Hematopoietic multipotent progenitor cell treated with erythropoietin and hydrocortisone succinate and interleukin-3 and kit ligand, for 8 days (in vitro differentiated cells): ENCODE results near the gene CREB5.

Experiments used
- DNase-seq: peaks from one replicate; pipeline ENCODE4 v3.0.0-alpha.2; 2015

Gene CREB5

GRCh38 chr7:28654110-28654509 lies 241.8 kb downstream of the CREB5 start:
- no peak for DNase-seq

DNA sequence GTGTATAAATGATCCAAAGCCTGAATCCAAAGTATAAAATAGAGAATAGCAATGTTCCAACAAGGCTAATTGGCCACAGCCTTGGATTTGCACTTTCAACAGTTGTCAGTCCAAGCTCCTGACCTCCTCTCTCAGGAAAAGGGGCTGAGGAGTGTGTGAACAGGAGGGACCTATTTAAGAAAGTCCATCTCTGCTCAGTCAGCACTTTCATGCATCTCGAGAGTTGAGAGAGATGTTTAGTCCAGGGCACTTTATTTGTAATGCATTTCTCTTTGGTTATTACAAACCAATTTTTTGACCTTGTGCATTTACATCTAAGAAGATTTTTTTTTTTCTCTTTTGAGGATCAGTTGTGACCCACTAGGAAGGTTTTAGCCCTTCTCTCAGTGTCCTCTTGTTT lies 244.2 kb downstream of the CREB5 start:
- no peak for DNase-seq

DNA sequence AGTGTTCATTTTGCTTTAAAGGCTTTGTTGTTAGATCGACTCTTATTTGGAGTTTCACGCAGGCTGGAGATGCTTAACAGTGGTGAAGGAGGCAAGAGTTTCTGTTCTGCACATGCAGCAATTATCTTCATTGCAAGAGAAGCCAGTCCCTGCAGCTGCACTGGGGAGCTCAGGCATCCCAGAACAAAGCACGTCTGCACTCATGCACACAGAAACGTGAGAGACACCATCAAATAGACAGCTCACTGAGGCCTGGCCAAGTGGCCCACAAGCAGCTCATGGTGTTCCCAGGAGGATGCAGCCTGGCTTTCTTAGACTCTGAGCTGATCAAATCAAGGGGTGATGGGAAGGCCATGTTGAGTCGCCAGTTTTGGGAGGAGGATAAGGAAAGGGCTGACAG lies 246.1 kb downstream of the CREB5 start:
- no peak for DNase-seq

DNA sequence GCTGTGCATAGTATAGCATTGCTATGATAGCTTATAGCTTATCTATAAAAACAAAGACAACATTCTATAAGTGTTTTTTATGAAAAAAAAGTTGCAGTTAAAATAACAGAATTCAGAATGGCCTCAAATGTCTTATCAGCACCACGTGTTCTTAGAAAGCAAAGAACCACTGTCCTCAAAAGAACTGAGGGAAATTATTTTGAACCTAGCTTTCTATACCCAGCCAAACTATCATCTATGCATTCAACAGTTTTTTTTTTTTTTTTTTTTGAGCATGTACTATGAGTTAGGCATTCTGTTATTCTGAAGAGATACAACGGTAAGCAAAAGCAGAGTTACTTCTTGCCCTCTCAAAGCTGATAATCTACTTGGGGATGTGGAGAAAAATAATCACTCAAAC lies 247.8 kb downstream of the CREB5 start:
- DNase-seq: no peak

DNA sequence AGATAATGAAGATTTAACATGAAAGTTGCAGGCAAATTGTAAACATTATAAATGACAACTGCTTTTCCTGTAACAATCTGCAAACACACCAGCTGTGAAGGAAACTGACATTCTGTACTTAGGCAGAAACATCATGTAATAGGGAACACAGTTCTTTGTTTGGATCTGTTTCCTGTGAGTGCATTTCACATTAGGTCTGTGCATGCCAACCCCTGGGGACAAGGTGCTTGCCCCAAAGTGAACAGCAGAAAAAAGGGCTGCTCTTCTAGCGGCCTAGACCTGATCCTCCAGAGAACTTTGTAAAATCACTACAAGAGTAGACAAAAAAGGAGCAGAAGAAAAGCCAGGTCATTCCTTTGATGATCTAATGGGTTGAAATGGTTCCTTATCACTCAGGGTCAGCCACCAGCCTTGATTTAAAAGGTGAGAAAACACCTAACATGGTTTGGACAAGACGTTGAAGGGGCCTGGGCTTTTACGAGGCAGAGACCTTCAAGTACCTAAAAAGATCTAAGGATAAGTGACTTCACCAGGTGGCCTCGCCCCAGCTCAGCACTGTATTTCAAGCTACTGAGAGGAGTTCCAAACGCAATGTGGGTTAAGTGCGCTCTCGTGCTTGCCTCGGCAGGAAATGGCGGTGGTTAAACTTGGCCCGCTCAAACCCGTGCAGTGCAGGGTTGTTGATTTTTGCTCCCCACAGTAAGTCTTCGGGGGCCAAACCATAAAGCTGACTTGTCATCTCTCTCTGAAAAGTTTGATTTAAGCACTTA lies 249.7 kb downstream of the CREB5 start:
- DNase-seq: no peak

DNA sequence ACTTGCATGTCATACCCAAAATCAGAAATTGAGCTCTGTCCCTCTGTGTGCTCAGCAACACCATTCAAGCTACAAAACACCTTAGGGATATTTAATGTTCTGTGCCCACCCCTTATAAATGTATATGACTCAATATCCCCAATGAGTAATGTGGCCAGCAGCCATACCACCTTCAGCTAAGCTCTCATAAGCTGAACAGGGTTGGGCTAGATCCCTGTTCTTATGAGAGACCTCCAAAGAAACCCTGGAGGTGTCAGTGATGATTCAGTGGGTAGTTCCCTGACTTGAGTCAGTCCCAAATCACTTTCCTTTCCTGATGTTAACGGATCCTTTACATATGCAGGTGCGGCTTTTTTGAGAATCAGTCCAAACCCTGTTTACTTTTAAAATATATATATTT lies 253.8 kb downstream of the CREB5 start:
- no peak for DNase-seq

GRCh38 chr7:28668085-28668484 lies 255.8 kb downstream of the CREB5 start:
- DNase-seq: no peak

DNA sequence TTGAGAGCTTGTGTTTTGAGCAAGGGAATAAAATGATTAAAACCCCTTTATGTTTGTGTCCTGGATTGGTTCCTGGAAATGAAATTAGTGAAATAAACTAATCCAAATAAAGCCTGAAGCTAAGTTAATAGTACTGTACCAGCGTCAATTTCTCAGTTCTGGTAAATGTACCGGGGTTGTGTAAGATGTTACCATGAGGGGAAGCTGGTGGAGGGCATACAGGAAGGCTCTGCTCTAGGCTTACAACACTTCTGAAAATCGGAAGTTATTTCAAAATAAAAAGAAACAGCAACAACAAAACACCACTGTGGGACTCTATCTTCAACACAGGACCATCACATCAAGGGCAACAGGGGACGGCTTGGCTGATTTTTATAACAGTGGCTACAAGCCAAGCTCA lies 257.0 kb downstream of the CREB5 start:
- DNase-seq: no peak

- no peak for DNase-seq
Measured at GRCh38 chr7:28671526-28671925, 259.2 kb downstream of the CREB5 start.

- DNase-seq: no peak
Measured at GRCh38 chr7:28672397-28672797, 260.1 kb downstream of the CREB5 start.

GRCh38 chr7:28674359-28674782 lies 262.1 kb downstream of the CREB5 start:
- no peak for DNase-seq

- DNase-seq: no peak
Measured at GRCh38 chr7:28675429-28675828, 263.1 kb downstream of the CREB5 start.

- DNase-seq: no peak
Measured at GRCh38 chr7:28677668-28678067, 265.4 kb downstream of the CREB5 start.

DNA sequence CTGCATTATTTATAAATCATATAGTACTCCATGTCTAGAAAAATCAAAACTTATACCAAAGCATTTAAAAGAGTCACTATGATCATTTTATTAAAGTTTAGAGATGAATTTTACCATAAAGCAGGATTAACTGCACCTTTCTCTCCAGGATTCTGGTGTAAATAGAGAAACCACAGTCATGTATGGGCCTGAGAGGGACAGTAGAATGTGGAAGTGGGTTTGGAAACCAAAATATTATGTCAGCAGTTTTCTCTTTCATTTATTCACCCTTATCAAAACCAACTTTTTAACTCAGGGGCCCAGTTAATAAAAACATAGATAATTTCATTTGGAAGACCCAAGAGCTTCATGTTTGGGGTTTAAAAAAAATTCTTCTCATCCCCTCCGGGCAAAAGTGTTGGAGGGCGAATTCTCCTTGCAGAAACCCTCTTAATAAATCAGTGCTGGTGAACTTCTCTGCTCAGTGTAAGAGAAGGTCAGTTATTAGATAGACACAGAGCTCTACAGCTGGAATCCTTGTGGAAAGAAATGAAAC lies 266.2 kb downstream of the CREB5 start:
- DNase-seq: no peak

DNA sequence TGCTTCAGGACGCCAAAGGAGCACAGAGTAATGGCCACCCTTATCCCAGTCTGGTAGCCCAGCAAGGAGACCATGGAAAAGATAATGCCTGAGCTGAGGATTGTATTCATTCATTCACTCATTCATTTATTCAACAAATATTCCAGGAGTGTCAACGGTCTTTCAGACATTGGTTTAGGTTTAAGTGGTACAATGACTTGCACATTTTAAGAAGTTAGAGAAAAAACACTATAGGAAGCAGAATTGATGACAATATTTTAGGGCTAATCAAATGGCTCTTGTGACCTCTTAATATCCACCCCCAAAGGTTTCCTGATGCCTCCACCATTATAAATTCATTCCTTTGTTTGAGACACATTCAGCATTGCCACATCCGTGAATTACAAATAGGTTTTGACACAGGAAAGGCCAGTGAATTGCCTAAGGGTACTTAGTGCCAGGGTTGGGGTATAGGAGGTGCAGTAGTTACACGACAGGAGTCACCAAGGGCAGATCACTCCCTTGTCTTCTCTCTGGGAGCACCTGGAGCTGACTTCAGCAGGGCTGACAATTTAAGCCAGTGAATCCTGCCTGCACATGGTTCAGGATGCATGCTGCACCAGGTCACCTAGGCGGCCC lies 269.5 kb downstream of the CREB5 start:
- DNase-seq: no peak

DNA sequence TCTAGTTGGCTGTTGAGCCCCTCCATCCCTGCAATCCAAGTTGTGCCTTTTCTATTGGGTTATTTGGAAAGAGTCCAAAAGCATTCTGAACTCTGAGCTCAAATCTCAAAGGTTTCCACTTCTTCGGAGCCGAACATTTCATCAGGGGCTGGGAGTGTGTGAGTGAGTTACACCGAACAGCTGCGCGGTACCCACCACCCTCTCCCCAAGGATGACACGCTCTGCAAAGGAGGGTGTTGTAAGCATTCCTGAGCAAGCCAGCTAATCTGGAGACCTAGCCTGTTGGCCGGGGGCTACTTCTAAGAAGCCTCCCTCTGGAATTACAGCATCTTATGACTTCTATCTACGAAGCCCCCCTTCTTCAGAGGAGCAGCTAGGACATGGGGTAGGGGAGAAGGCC lies 270.5 kb downstream of the CREB5 start:
- no peak for DNase-seq

DNA sequence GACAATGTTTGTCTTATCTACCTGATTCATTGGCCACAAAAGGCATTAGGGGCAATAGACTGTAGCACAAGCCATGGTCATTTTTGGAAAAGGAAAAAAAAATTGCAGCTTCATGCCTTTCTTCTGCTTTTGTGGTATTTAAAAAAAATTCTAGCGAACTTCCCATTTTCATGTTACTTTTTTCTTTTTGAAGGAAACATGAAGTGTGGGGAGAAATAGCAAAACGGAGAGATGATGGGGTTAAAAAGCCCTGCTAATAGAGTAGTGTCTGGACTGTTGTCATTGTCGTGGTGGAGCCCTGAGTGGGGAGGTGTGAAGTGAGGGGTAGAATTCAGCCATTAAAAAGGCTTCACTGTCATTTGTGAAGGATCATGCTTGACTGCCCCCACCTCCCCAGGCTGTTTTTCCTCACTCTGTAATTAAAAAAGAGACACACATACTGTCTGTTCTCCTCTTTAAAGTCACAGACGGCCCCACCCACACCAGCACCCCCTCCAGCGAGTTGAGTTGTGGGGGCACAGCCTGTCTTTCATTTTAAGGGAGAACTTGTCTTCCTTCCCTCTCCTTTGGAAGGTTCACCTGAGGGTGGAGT lies 272.4 kb downstream of the CREB5 start:
- DNase-seq: no peak

- DNase-seq: no peak
Measured at GRCh38 chr7:28685242-28685643, 272.9 kb downstream of the CREB5 start.

DNA sequence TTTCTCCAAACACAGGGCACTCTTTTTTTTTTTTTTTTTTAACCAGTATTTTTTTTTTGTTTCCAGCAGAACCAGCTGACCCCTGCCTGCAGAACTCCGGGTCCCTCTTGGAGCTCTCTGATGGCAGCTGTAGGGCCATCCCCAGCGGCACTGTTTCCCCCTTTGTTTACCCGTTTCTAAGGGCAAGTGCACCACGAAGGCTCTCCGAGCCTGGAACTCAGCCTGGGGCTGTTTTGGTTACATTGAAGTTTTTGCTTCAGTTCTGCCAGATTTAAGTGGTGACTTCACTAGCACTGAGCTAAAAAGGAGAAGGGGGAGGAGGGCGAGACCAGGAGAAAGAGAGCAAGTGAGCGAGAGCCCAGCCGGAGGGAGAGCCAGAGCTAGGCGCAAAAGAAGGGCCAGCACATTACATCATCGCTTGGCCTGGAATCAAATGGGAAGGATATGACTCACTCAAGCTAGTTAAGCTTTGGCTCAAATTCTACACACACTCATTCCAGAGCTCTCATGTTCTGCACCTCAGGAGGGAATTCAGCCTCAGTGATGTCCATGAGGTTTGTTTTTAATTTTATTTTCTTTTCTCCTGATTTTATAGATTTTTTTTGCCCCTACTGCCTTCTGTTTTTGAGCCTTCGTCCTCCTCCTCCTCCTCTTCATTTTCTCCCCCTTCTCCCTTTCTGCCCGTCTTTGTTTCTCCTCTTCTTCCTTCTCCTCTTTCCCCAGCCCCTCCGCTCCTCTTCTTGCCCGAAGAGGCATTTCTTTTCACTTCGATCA lies 273.5 kb downstream of the CREB5 start:
- DNase-seq: peak; percentile 72

GRCh38 chr7:28686418-28686800 lies 274.1 kb downstream of the CREB5 start:
- DNase-seq: no peak

GRCh38 chr7:28687537-28687936 lies 275.2 kb downstream of the CREB5 start:
- no peak for DNase-seq

DNA sequence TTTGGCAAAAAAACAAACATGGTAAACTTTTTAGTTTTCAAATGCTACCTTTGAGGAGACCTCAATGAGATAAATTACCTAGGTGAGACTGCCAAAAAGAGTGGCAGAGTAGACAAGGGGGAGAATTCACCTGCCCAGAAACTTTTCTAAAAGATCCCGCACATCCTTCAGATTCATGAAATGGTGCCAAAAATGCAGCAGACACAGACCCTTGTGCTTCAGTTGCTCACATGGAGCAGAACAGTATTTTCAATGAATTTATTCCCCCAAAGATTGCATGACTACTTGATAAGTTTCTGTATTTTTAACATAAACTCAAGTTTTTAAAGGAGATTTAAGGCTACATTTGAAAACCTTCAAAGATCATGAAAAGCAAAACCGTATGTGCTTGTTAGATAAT lies 275.9 kb downstream of the CREB5 start:
- DNase-seq: no peak

- DNase-seq: no peak
Measured at GRCh38 chr7:28688651-28689050, 276.3 kb downstream of the CREB5 start.
